Measurements from ENCODE around the gene HLCS.

HLCS gene

GRCh38 chr21:36803816-36804439, 162.5 kb downstream of the HLCS start:
- no peaks in the 10 kb centered on the region for H3K9me3 ChIP-seq (replicated peaks; ENCODE audit: insufficient read depth, low read length)
- no peaks in the 10 kb centered on the region for H3F3A ChIP-seq (ENCODE audit: insufficient read depth, low read length)
- H2AFZ ChIP-seq (ENCODE audit: low read length) = no peak overlapping the region
- H3K27ac ChIP-seq (ENCODE audit: low read length) = no peak overlapping the region
- no peaks in the 10 kb centered on the region for H3K9me2 ChIP-seq (replicated peaks; ENCODE audit: insufficient read depth, low read length)
- DNase-seq = no peak
- TF ChIP-seq EZH2phosphoT487 (IDR thresholded peaks at IDR 0.05; ENCODE audit: low read length) (no peak), EZH2 (optimal IDR thresholded peaks at IDR 0.05; ENCODE audit: low read depth, low read length) (no peak), CTCF (IDR thresholded peaks at IDR 0.05; ENCODE audit: low read length) (no peak)
- H3K4me1 ChIP-seq (ENCODE audit: low read length) = no peaks in the 10 kb centered on the region
- H3K9ac ChIP-seq (ENCODE audit: low read length) = no peak overlapping the region
- no peak overlapping the region for H3K4me3 ChIP-seq (ENCODE audit: low read length)
- no peaks in the 10 kb centered on the region for H3K27me3 ChIP-seq (replicated peaks; ENCODE audit: insufficient read depth, low read length)
- H3K4me2 ChIP-seq (ENCODE audit: low read depth, low read length) = no peak overlapping the region
- no peaks in the 10 kb centered on the region for H4K20me1 ChIP-seq (ENCODE audit: insufficient read depth, low read length)
- H3K36me3 ChIP-seq (replicated peaks; ENCODE audit: insufficient read depth, low read length) = no peaks in the 10 kb centered on the region
- H3K79me2 ChIP-seq (ENCODE audit: low read length) = no peaks in the 10 kb centered on the region

GRCh38 chr21:36803051-36803645, 163.3 kb downstream of the HLCS start:
- H3K79me2 ChIP-seq (ENCODE audit: low read length) = no peaks in the 10 kb centered on the region
- no peak overlapping the region for H3K27ac ChIP-seq (ENCODE audit: low read length)
- H3K36me3 ChIP-seq (replicated peaks; ENCODE audit: insufficient read depth, low read length) = no peaks in the 10 kb centered on the region
- no peaks in the 10 kb centered on the region for H4K20me1 ChIP-seq (ENCODE audit: insufficient read depth, low read length)
- H2AFZ ChIP-seq (ENCODE audit: low read length) = no peak overlapping the region
- no peak for DNase-seq
- H3K4me3 ChIP-seq (ENCODE audit: low read length) = no peak overlapping the region
- H3K4me1 ChIP-seq (ENCODE audit: low read length) = no peaks in the 10 kb centered on the region
- no peaks in the 10 kb centered on the region for H3K9me2 ChIP-seq (replicated peaks; ENCODE audit: insufficient read depth, low read length)
- no peak overlapping the region for H3K9ac ChIP-seq (ENCODE audit: low read length)
- H3F3A ChIP-seq (ENCODE audit: insufficient read depth, low read length) = no peaks in the 10 kb centered on the region
- no peak overlapping the region for H3K4me2 ChIP-seq (ENCODE audit: low read depth, low read length)
- H3K27me3 ChIP-seq (replicated peaks; ENCODE audit: insufficient read depth, low read length) = no peaks in the 10 kb centered on the region
- no peaks in the 10 kb centered on the region for H3K9me3 ChIP-seq (replicated peaks; ENCODE audit: insufficient read depth, low read length)
- no peak for TF ChIP-seq EZH2 (optimal IDR thresholded peaks at IDR 0.05; ENCODE audit: low read depth, low read length)
- TF ChIP-seq CTCF (IDR thresholded peaks at IDR 0.05; ENCODE audit: low read length) = no peak
- no peak for TF ChIP-seq EZH2phosphoT487 (IDR thresholded peaks at IDR 0.05; ENCODE audit: low read length)

- Histone ChIP-seq H3K27ac (ENCODE audit: low read length) (no peak overlapping the region), H3K36me3 (replicated peaks; ENCODE audit: insufficient read depth, low read length) (no peaks in the 10 kb centered on the region), H3F3A (ENCODE audit: insufficient read depth, low read length) (no peaks in the 10 kb centered on the region), H3K27me3 (replicated peaks; ENCODE audit: insufficient read depth, low read length) (no peaks in the 10 kb centered on the region), H3K4me3 (ENCODE audit: low read length) (no peak overlapping the region), H3K9me2 (replicated peaks; ENCODE audit: insufficient read depth, low read length) (no peaks in the 10 kb centered on the region), H4K20me1 (ENCODE audit: insufficient read depth, low read length) (no peaks in the 10 kb centered on the region), H3K79me2 (ENCODE audit: low read length) (no peaks in the 10 kb centered on the region), H3K4me1 (ENCODE audit: low read length) (no peaks in the 10 kb centered on the region), H3K9ac (ENCODE audit: low read length) (no peak overlapping the region), H3K4me2 (ENCODE audit: low read depth, low read length) (no peak overlapping the region), H2AFZ (ENCODE audit: low read length) (no peak overlapping the region), H3K9me3 (replicated peaks; ENCODE audit: insufficient read depth, low read length) (no peaks in the 10 kb centered on the region)
- TF ChIP-seq CTCF (IDR thresholded peaks at IDR 0.05; ENCODE audit: low read length) = no peak
- TF ChIP-seq EZH2phosphoT487 (IDR thresholded peaks at IDR 0.05; ENCODE audit: low read length) = no peak
- no peak for TF ChIP-seq EZH2 (optimal IDR thresholded peaks at IDR 0.05; ENCODE audit: low read depth, low read length)
- DNase-seq = no peak
Measured at GRCh38 chr21:36800734-36801133, 165.7 kb downstream of the HLCS start.
